Measurements from ENCODE around the gene LARP4B.

DNA sequence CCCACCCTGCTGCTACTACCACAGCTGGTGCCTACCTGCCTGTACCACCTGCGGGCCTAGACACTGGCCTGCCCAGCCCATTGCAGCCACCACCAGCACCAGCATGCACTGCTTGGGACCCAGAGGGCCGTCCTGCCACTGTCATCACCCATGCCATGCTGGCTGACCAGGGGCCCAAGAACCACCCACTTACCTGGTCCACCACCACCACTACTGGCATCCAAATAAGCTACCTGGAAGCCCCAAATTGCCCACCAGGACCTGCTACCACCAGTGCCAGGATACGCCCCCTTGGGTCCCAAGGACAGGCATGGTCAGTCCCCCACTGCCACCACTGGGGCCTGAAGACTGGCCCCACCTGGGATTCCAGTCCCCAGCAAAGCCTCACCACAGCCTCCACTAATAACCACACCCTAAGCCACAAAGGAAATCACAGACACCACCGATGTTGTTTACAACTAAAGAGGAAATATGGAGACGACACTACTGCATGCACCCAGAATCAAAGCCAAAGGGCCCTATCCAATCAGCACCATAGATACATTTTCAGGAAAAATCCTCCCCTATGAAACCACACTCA lies 171.5 kb downstream of the LARP4B start:
- TF ChIP-seq CTCF (conservative IDR thresholded peaks at IDR 0.05; ENCODE audit: low read length) (no peak), EZH2phosphoT487 (IDR thresholded peaks at IDR 0.05; ENCODE audit: borderline replicate concordance, low read depth, low read length) (no peak)

Data from OCI-LY7 (cell line).